ENCODE data around the gene CNNM2.

DNA sequence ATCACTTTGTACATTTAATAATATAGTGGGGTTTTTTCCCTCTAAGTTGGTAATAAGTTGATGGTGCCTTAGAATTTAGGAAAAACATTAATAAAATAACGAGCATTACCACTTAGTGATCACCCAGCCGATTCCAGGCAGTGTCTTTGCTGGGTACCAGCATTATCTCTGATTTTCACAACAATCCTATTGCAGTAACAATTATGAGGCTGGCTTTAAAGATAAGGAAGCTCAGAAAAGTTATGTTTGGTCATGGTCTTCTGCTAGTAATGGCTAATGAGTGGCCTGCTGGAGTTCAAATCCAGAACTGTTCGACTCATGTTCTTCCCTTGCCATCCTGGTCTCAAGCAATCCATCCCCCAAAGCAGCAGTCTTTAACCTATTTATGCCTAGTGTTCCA is 127.9 kb downstream of the CNNM2 start:
- TF ChIP-seq CTCF (IDR thresholded peaks at IDR 0.05; ENCODE audit: insufficient read depth, low read length) (no peak), POLR2AphosphoS5 (IDR thresholded peaks at IDR 0.05; ENCODE audit: low read depth) (no peak), GABPA (IDR thresholded peaks at IDR 0.05; ENCODE audit: low read depth) (no peak)
- TF ChIP-seq, protein P1, sequence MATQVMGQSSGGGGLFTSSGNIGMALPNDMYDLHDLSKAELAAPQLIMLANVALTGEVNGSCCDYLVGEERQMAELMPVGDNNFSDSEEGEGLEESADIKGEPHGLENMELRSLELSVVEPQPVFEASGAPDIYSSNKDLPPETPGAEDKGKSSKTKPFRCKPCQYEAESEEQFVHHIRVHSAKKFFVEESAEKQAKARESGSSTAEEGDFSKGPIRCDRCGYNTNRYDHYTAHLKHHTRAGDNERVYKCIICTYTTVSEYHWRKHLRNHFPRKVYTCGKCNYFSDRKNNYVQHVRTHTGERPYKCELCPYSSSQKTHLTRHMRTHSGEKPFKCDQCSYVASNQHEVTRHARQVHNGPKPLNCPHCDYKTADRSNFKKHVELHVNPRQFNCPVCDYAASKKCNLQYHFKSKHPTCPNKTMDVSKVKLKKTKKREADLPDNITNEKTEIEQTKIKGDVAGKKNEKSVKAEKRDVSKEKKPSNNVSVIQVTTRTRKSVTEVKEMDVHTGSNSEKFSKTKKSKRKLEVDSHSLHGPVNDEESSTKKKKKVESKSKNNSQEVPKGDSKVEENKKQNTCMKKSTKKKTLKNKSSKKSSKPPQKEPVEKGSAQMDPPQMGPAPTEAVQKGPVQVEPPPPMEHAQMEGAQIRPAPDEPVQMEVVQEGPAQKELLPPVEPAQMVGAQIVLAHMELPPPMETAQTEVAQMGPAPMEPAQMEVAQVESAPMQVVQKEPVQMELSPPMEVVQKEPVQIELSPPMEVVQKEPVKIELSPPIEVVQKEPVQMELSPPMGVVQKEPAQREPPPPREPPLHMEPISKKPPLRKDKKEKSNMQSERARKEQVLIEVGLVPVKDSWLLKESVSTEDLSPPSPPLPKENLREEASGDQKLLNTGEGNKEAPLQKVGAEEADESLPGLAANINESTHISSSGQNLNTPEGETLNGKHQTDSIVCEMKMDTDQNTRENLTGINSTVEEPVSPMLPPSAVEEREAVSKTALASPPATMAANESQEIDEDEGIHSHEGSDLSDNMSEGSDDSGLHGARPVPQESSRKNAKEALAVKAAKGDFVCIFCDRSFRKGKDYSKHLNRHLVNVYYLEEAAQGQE (IDR thresholded peaks at IDR 0.05; ENCODE audit: insufficient replicate concordance, low read depth): no peak
